ENCODE measurements around the gene CELA2A. TPM values are rescaled to one million over a fixed set of nuclear protein-coding genes. Genes with fewer than 3 reads are reported as not detected.

The CELA2A gene
- total RNA-seq, 4 donors from 2014 or later = not detected

DNA sequence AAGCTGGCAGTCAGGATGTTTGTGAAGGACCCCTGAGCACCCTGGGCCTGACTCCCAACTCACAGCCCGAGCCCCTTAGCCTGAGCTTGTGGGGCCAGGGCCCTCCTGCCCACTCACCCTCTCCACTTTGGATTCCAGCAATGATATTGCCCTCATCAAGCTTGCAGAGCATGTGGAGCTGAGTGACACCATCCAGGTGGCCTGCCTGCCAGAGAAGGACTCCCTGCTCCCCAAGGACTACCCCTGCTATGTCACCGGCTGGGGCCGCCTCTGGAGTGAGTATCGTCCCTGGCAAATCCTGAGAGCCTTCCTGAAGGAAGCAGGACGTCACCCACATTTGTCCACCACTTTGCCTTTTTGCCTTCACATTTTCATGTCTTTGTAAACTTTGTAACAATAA lies 13.3 kb upstream of the CELA2A start:
- Histone ChIP-seq H3K27me3 (no peaks in the 10 kb centered on the region), H3K27ac (no peak overlapping the region), H3K4me1 (no peaks in the 10 kb centered on the region), H3K4me3 (no peak overlapping the region), H3K36me3 (no peaks in the 10 kb centered on the region), H3K9me3 (no peaks in the 10 kb centered on the region)
- TF ChIP-seq POLR2A (IDR thresholded peaks at IDR 0.05) (no peak), CTCF (IDR thresholded peaks at IDR 0.05) (no peak)
- no peak for DNase-seq

DNA sequence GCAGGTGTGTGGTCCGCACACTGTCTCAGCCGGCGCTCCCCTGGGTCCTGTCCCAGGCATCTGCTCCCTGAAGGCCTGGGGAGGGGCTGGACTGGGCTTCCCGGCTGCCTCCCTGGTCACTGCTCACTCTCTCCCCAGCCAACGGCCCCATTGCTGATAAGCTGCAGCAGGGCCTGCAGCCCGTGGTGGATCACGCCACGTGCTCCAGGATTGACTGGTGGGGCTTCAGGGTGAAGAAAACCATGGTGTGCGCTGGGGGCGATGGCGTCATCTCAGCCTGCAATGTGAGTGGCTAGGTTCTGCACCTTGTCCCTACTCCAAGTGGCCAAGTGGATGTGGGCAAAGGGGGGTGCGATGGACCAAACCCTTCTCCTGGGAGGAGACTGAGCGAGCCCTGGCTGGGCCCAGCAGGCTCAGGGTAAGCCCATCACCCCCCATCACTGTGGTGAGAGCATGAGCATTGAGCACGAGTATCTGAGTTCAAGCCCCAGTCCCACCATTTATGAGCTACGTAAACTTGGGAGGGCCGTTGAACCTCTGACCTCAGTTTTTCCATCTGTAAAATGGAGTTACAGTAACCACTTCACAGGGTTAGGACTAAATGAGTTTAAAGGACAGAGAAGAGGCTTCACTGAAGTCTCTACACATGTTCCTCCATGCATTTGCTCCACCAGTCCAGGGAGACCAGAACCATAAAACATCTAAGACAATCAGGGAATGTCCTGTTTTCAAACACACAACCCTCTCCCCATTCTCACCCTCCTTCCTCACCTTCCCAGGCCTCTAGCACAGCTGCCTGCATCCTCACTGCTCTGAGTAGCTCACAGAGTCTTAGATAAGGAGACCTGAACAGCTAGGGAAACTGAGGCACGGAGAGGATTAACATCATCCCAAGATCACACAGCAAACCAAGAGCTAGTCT lies 11.8 kb upstream of the CELA2A start:
- no peaks in the 10 kb centered on the region for H3K27me3 ChIP-seq
- no peak for DNase-seq
- H3K9me3 ChIP-seq = no peaks in the 10 kb centered on the region
- no peaks in the 10 kb centered on the region for H3K36me3 ChIP-seq
- H3K4me3 ChIP-seq = no peak overlapping the region
- TF ChIP-seq CTCF (IDR thresholded peaks at IDR 0.05) = no peak
- TF ChIP-seq POLR2A (IDR thresholded peaks at IDR 0.05) = no peak
- no peak overlapping the region for H3K27ac ChIP-seq
- H3K4me1 ChIP-seq = no peaks in the 10 kb centered on the region

GRCh38 chr1:15445390-15446122 lies 11.0 kb upstream of the CELA2A start:
- TF ChIP-seq POLR2A (IDR thresholded peaks at IDR 0.05) = no peak
- TF ChIP-seq CTCF (IDR thresholded peaks at IDR 0.05) = no peak
- Histone ChIP-seq H3K4me1 (no peaks in the 10 kb centered on the region), H3K27ac (no peak overlapping the region), H3K36me3 (no peaks in the 10 kb centered on the region), H3K9me3 (no peaks in the 10 kb centered on the region), H3K27me3 (no peaks in the 10 kb centered on the region), H3K4me3 (no peak overlapping the region)
- no peak for DNase-seq

GRCh38 chr1:15446212-15446611 lies 10.3 kb upstream of the CELA2A start:
- H3K27me3 ChIP-seq = no peaks in the 10 kb centered on the region
- no peaks in the 10 kb centered on the region for H3K9me3 ChIP-seq
- no peaks in the 10 kb centered on the region for H3K4me1 ChIP-seq
- no peak overlapping the region for H3K4me3 ChIP-seq
- H3K36me3 ChIP-seq = no peaks in the 10 kb centered on the region
- H3K27ac ChIP-seq = no peak overlapping the region
- no peak for DNase-seq
- TF ChIP-seq POLR2A (IDR thresholded peaks at IDR 0.05) (no peak), CTCF (IDR thresholded peaks at IDR 0.05) (no peak)

DNA sequence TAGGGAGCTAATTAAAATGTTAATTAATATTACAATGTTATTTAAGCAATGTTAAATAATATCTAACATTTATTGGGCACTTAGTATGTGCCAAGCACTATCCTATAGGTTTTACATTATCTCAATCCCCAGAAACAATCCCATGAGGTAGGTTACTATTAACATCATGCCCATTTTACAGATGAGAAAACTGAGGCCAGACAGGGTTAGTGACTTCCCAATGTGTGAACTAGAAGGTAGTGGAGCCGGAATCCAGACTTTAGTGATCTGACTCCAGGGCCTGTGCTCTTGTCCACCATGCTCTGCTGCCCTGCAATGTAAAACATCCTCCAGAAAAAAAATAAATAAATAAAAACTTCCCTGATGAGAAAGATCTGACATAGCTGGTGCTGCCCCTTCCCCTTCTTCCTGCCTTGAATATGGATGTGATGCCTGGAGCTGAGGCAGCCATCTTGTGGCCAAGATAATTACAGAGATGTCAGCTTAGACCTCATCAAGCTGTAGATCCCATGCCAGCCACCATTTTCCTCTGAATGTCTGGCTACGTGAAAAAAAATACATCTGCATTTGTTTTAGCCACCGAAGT lies 7.6 kb upstream of the CELA2A start:
- no peak for TF ChIP-seq CTCF (IDR thresholded peaks at IDR 0.05)
- TF ChIP-seq POLR2A (IDR thresholded peaks at IDR 0.05) = no peak
- no peak overlapping the region for H3K27ac ChIP-seq
- DNase-seq = no peak
- no peaks in the 10 kb centered on the region for H3K27me3 ChIP-seq
- no peaks in the 10 kb centered on the region for H3K9me3 ChIP-seq
- no peaks in the 10 kb centered on the region for H3K4me1 ChIP-seq
- H3K36me3 ChIP-seq = no peaks in the 10 kb centered on the region
- H3K4me3 ChIP-seq = no peak overlapping the region

All from Peyer's patch (tissue), 4 donors.